ENCODE measurements around the gene PCDHGA7.
"Not testable (repeated sequence)": the region's sequence is repeated elsewhere in the genome, so short reads cannot be mapped to it uniquely, and the experiment has no call there.

The PCDHGA7 gene

GRCh38 chr5:141420855-141421488, 38.4 kb downstream of the PCDHGA7 start, which contains the start of gene PCDHGA11:
TSS of gene PCDHGA11 (plus strand) at chr5:141421051. CDS start at chr5:141421228, 177 bp downstream.
- no peaks in the 10 kb centered on the region for H3K4me1 ChIP-seq (ENCODE audit: insufficient read depth, low read length)
- H3K9me3 ChIP-seq (ENCODE audit: control insufficient read depth, insufficient read depth, low read length) = peaks cover 13% of the 10 kb centered on the region; the same call in 1 of the 2 replicates
- no peaks in the 10 kb centered on the region for H3K36me3 ChIP-seq (ENCODE audit: insufficient read depth, low read length)
- peak within 1 kb of the TSS; percentile 48 for H3K9ac ChIP-seq (ENCODE audit: low read depth, low read length)

- no peaks in the 10 kb centered on the region for H3K4me1 ChIP-seq (ENCODE audit: insufficient read depth, low read length)
- peak overlapping the region; percentile 48; the same call in 1 of the 2 replicates for H3K9ac ChIP-seq (ENCODE audit: low read depth, low read length)
- no peaks in the 10 kb centered on the region for H3K36me3 ChIP-seq (ENCODE audit: insufficient read depth, low read length)
- peaks cover 13% of the 10 kb centered on the region; the same call in 1 of the 2 replicates for H3K9me3 ChIP-seq (ENCODE audit: control insufficient read depth, insufficient read depth, low read length)
These were observed 38.9 kb downstream of the PCDHGA7 start for GRCh38 chr5:141421489-141421855.

GRCh38 chr5:141422742-141423291, 40.3 kb downstream of the PCDHGA7 start:
- Histone ChIP-seq H3K4me1 (ENCODE audit: insufficient read depth, low read length) (no peaks in the 10 kb centered on the region), H3K9ac (ENCODE audit: low read depth, low read length) (no peak overlapping the region), H3K36me3 (ENCODE audit: insufficient read depth, low read length) (no peaks in the 10 kb centered on the region), H3K9me3 (ENCODE audit: control insufficient read depth, insufficient read depth, low read length) (peaks cover 13% of the 10 kb centered on the region; the same call in 1 of the 2 replicates)

- Histone ChIP-seq H3K9me3 (ENCODE audit: control insufficient read depth, insufficient read depth, low read length) (no peaks in the 10 kb centered on the region; the same call in none of the 2 replicates), H3K9ac (ENCODE audit: low read depth, low read length) (no peak overlapping the region), H3K4me1 (ENCODE audit: insufficient read depth, low read length) (no peaks in the 10 kb centered on the region), H3K36me3 (ENCODE audit: insufficient read depth, low read length) (no peaks in the 10 kb centered on the region; the same call in 1 of the 2 replicates)
These were observed 45.4 kb downstream of the PCDHGA7 start for GRCh38 chr5:141427783-141428426.

GRCh38 chr5:141430332-141431113, 48.0 kb downstream of the PCDHGA7 start, which contains the start of gene PCDHGA12:
TSS of gene PCDHGA12 (plus strand) at chr5:141430507. CDS start at chr5:141430760, 253 bp downstream.
- no peaks in the 10 kb centered on the region for H3K4me1 ChIP-seq (ENCODE audit: insufficient read depth, low read length)
- no peaks in the 10 kb centered on the region; the same call in 1 of the 2 replicates for H3K36me3 ChIP-seq (ENCODE audit: insufficient read depth, low read length)
- H3K9ac ChIP-seq (ENCODE audit: low read depth, low read length) = no peak within 1 kb of the TSS
- no peaks in the 10 kb centered on the region; the same call in none of the 2 replicates for H3K9me3 ChIP-seq (ENCODE audit: control insufficient read depth, insufficient read depth, low read length)

- H3K9me3 ChIP-seq (ENCODE audit: control insufficient read depth, insufficient read depth, low read length) = no peaks in the 10 kb centered on the region; the same call in none of the 2 replicates
- H3K9ac ChIP-seq (ENCODE audit: low read depth, low read length) = no peak overlapping the region
- H3K4me1 ChIP-seq (ENCODE audit: insufficient read depth, low read length) = no peaks in the 10 kb centered on the region
- no peaks in the 10 kb centered on the region; the same call in 1 of the 2 replicates for H3K36me3 ChIP-seq (ENCODE audit: insufficient read depth, low read length)
These were observed 48.7 kb downstream of the PCDHGA7 start for GRCh38 chr5:141431286-141431685.

- not testable (repeated sequence) for H3K9me3 ChIP-seq (ENCODE audit: control insufficient read depth, insufficient read depth, low read length); H3K36me3 ChIP-seq (ENCODE audit: insufficient read depth, low read length); H3K4me1 ChIP-seq (ENCODE audit: insufficient read depth, low read length); H3K9ac ChIP-seq (ENCODE audit: low read depth, low read length)
These were observed 49.8 kb downstream of the PCDHGA7 start for GRCh38 chr5:141432308-141432707.

- not testable (repeated sequence) for H3K4me1 ChIP-seq (ENCODE audit: insufficient read depth, low read length); H3K36me3 ChIP-seq (ENCODE audit: insufficient read depth, low read length); H3K9me3 ChIP-seq (ENCODE audit: control insufficient read depth, insufficient read depth, low read length); H3K9ac ChIP-seq (ENCODE audit: low read depth, low read length)
These were observed 50.2 kb downstream of the PCDHGA7 start for GRCh38 chr5:141432726-141433125.

GRCh38 chr5:141434006-141434405, 51.5 kb downstream of the PCDHGA7 start:
- no peaks in the 10 kb centered on the region; the same call in 1 of the 2 replicates for H3K36me3 ChIP-seq (ENCODE audit: insufficient read depth, low read length)
- H3K9me3 ChIP-seq (ENCODE audit: control insufficient read depth, insufficient read depth, low read length) = no peaks in the 10 kb centered on the region; the same call in 1 of the 2 replicates
- H3K9ac ChIP-seq (ENCODE audit: low read depth, low read length) = no peak overlapping the region
- no peaks in the 10 kb centered on the region for H3K4me1 ChIP-seq (ENCODE audit: insufficient read depth, low read length)
